Measurements from ENCODE around the gene SPRED2.

The SPRED2 gene

DNA sequence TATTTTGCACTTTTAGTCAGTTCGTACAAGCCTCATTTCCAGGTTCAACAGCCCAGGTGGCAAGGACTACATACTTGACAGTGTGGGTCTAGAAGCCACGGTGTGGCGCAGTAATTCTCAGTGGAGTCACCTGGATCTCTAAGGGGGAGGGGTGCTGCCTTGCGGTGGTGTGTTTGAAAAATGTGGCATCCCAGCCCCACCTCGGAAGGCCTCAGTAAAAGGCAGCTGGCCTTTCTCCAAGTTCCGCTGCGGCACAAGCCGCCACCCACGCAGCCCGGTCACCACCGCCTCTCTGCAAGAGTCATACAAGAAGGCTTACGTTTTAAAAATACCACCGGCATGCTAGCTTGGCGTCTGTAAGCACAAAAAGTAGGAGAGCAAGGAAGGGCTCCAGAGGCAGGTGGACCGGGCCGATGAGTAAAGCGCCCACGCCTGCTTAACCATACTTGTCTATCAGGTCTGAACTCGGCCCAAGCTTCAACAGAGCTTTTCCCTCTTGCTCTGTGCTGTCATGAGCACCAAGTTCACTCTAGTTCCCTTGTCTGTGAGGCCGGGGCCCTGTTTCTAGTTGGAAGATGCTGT lies 49.5 kb downstream of the SPRED2 start:
- DNase-seq, result peak; percentile 40

DNA sequence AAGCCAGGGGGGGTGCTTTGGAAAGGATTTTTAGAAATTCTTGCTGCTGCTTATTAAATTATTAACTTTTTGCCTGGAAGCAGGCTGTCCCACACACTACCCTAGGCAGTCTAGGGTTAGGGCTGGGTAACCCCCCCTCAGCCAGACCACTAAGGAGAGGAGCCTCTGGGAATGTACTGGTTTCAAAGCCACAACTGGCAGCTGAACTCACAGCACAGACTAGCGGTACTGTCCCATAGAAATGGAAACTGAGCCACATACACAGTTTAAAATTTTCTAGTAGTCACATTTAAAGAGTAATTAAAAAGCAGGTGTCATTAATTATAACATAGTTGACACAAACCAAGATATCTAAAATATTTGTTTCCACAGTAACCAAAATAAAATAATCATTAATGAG lies 50.1 kb downstream of the SPRED2 start:
- DNase-seq, result no peak

DNA sequence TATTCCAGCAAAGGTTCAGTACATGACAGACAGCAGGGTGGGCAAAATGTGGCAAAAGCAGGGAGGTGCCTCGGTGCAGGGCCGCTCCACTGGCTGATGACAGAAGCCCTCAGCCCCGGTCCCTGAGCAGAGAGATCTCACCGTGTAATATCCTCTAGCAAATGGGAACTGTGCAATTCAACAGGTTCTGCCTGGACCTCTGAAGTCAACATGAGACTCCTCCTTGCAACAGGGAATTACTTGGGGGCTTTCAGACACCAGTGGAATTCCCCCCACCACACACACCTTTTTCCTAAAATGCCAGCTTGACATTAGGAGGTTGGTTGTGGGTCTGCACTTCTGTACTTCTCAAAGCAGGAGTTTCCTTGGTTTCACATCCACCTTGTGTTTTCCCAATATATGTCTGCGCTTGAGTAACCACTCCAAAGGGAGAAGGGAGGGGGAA lies 50.8 kb downstream of the SPRED2 start:
- DNase-seq, result no peak

DNA sequence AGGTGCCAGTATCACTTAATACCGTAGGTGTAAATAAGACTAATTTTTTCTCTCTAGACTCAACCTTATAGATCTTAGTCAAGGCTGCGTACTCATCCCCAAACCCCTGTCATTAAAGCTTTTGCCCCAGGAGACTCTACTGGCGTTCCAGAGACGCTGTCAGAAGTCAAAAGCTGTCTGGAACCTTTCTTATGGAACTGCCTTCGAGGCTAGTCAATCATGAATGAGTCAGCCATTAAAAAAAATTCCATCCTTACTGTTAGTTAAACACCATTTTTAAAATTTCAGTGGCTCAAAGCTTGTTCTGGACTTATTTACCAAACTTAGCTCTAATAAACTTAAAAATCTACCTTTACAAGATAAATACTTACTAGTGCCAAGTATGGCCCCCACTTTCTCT lies 52.1 kb downstream of the SPRED2 start:
- DNase-seq, result no peak

DNA sequence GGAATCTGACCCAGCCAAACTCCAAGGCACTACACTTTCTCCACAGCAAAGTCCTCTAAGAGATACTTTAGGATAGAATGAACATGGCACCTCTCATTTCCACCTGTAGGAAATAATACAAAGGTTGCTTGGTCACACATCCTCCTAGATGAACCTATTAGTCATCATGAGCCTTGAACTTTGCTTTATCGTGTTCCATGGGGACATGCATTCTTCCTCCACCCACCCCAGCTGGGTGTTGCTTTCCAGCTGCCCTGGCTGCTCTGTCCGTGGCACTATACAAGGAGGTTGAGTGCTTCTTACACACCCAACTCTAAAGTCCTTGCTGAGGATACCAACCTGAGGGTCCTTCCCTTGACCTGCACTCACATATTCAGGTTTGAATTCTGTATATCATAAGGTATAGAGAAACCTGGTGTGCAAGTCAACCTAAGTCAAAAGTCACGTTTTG lies 52.7 kb downstream of the SPRED2 start:
- DNase-seq, result no peak

DNA sequence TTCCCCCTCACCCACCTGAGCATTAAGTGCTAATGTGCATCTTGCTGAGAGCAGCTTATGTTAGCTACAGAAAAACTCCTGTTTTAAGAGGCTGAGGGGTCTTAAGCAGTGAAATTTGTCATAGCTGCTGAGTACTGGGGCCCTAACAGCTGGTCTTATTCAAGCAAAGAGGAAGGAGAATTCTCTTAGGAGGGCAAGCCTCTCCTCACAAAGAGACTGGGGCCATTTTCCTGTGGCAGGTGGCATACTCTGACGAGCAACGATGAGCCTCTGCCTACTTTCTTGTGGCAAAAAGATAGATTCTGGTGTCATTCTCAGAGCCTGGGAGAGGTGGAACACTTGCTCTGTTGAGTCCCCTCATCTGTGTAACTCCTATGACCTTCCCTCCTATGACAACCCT lies 53.2 kb downstream of the SPRED2 start:
- no peak for DNase-seq

DNA sequence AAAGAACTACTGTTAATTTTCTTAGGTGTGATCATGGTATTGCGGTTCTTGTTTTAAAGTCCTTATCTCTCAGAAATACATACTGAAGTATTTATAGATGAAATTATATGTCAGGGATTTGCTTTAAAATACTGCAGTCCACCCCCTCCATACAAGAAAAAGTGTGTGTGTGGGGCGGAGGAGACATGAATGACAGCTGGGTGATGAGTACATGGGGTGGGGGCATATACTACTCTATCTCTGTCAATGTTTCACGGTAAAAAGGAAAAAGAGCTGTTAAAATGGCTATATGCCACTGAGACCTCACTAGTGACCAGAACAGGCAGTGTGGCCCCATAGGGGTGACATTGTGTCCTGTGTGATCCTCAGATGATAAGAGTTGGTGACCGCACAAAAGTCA lies 54.1 kb downstream of the SPRED2 start:
- no peak for DNase-seq

DNA sequence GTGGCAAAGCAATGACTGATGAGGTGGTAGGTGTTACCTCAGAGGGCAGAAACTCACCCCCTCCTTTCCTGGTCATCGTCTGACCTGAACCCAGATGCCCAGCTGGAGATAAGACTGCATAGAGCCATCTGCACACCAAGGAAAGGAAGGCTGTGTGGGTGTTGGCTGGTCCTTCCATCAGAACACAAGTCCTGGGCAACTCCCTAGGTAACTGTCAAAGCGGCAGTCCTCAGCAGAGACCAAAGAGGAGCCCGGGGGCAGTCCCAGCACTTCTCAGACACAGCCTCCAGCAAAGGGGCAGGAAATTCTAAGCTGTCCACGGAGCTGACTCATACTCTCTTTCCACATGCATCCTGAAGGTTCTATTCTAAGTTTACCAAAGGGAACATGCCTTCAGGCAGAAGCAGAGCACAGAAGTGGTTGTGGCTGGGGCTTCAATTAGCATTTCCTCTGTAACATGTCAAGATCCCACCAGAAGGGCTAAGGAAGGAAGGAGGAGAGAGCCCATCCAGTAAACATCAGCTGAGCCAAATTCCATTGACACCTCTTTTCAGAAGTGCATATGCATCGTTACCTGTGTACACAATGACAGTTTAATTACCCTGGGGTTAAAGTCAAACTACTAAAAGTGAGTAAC lies 54.7 kb downstream of the SPRED2 start:
- no peak for DNase-seq

DNA sequence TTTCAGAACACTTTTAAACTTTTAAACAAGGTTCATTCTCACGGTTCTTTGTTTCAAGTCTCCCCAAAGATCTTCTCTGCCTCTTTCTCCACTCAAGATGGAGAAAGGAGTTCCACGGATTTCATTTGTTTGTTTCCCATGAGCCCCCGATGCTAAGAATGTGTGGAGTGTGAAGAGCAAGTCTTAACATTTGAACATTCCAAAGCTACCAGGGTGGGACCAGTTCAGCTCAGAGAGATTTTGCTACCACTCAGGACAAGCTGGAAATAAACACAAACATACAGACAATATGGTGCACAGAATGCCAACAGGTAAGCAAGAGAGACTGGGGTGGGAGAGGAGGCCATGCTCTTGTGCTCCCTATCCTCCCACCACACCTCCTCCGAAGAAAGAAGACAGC lies 56.7 kb downstream of the SPRED2 start:
- DNase-seq, result no peak

DNA sequence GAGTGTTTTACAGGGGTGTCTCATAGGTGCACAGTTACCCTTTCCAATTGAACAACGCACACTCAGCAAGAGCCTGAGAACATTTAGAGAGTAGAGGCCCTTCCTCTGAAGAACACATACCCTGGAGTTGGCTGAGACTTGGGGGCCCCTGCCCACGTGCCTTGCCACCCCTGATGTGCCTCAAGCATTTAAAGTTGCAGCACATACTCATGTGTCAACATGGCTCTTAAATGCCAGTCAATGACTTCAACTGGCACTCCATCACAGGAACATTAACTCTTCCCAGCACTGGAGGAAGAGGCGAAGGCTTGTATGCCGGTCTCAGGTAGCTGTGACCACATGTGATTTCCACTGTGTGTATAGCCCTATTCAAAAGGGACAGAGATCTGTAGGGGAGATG lies 57.4 kb downstream of the SPRED2 start:
- DNase-seq, result no peak

DNA sequence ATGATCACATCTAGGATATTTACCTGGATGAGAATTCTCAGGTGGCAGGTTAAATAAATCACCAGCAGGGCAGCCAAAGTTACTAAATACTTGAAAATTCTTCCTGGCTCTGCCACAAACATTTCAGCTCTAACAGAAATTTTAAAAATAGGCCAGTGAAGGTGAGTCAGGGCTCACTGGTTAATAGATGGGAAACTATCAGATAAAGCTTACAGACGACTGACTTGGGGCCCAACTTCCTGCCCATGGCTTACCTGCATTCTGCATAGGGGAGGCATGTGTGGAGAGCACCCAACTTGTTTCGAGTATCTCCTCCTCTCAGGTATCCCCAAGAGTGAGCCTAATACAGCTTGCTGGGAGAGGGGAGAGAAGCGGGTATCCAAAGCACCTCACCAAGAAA lies 57.8 kb downstream of the SPRED2 start:
- DNase-seq, result no peak

DNA sequence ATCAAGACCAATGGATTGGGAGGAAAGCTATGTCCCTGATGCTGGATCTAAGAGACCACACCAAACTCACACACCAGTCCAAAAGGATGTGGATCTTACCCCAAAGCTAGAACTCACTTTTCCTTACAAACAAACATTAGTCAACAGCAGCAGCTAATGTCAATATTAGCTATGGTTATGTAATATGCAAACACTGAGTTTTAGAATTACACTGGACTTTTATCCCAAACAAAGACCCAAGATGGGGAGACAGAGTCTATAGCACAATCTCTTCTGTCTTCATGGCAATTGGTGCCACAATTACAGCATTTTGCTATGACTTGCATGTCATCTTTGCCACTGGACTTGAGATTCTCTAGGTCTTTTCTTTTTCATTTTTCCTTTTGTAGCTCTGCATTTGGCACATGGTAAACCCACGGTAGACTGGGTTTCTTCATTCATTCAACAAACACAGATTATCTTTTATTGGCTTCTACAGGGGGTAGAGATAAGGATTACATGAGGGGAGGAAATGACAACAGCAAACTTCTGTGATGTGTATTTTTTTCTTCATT lies 59.0 kb downstream of the SPRED2 start:
- no peak for DNase-seq

DNA sequence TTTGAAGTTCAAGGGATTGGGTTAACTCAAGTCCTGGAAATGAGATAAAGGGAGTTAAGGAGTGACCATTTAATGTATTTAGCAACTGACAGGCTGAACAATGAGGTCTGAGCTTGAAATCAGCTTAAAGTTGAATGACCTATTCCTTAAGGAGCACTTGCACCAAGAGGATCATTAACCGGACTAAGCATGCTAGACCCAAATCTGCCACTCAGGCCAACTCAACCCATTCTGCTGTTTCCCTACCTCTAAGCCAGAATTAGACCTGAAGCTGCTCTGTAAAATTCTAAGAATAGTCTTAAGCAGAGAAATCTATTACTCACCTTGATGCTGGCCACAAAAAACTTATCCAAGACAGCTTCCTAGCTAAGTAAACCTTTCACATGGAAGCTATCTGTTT lies 59.8 kb downstream of the SPRED2 start:
- DNase-seq, result no peak

DNA sequence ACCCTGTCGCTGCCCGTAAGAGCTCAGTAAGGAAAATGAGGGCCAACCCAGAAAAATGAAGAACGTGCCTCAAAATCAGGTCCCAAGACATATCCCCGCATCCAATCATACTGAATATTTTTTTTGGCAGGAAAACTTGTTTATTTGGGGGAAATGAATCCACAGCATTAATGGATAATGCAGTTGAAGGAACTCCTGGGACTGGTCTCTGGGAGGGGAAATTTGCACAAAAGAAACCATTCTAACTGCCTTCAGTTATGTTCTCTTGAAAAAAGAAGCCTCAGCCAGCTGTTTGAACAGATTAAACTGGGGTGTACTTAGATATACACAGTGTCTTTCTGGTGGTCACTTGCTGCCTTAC lies 61.3 kb downstream of the SPRED2 start:
- DNase-seq, result no peak

DNA sequence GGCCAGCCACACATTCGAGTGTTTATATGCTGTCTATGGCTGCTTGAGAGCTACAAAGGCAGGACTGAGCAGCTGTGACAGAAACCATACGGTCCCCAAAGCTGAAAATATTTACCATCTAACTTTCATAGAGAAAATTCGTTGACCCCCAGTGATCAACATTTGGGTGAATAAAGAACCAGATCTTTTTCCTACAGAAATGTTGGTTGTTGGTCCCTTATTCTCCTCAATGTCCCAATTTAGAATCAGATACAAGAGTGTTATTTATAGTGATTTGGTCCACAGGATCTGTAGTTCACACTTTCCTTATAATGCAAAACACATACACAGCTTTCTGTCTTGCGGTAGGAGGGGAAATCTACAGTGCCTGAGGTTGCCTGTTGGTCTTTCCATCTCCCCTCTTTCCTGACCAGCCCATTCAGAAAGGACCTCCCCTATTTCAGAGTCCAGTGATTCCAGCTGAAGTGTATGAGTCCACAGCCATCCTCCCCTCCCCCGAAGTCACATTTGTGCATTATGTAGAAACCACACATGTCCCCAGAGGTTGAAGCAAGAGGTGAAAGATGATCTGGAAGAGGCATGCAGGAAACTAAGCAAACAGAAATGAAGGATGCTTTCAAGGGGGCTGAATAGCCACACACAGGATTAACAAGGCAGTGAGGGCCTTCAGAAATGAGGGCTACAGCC lies 61.9 kb downstream of the SPRED2 start:
- no peak for DNase-seq

DNA sequence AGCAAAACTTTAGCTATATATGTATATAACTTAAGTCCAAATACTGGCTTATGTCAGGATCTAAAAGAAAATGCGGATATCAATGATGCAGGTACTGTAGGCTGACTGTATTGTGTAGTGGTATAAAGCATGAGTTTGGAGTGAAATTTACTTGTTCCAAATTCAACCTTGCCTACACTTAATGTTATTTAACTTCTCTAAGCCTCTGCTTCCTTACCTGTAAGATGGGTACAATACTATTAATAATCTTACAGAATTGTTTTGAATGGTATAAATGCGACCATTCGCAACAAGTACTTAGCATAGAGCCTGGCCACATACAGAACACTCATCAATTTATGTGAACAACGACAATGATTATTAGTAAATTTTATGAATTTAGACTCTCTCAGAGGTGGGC lies 62.4 kb downstream of the SPRED2 start:
- no peak for DNase-seq

DNA sequence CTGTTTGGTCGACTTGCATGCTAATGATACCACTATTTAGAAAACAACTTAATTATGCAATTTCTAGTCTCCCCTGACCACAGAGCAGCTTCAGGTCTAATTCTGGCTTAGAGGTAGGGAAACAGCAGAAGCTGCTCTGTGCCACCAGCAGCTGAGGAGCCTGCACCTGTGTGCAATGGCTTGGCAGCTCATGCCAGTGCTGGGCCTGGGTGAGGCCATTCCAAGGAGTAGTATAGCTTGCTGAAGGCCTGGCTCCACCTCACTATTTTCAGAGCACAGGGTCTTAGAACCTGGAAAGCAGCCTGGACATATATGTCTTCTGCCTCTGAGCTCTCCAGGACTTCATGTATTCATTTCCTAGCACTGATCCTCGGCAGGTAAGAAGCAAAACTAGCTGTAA lies 62.8 kb downstream of the SPRED2 start:
- DNase-seq, result no peak

DNA sequence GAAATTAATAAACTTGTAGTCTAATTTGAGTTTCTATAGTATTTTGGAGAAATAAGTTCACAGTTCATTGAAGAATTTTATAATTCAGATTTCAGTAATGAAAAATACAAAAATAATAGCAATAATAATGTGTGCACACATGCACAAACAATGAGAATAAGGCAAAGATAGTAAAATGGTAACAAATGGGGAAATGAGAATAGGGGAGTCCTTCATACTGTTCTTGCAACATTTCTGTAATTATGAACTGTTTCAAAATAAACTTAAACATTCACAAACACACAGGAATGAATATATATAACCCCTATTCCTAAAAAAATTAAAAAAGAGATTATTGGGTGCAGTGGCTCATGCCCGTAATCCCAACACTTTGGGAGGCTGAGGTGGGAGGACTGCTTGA lies 63.9 kb downstream of the SPRED2 start:
- DNase-seq, result no peak

DNA sequence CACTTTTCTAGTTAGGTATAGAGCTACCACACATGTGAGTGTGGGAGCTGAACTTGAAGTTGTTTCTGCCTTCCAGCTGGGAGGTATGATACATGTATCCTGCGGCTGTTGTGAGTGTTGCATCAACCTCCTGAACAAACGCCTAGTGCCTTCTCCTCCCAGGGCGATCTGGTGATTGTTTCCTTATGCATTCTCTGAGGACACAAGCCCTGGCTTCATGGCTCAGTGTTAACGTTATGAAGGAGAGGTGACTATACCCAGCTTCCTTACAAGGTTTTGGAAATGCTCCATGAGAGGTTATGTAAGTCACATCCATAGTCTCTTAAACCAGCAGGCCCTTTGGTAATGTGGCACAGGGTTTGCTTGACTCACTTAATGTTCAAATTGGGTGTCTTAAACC lies 64.9 kb downstream of the SPRED2 start:
- DNase-seq, result no peak

DNA sequence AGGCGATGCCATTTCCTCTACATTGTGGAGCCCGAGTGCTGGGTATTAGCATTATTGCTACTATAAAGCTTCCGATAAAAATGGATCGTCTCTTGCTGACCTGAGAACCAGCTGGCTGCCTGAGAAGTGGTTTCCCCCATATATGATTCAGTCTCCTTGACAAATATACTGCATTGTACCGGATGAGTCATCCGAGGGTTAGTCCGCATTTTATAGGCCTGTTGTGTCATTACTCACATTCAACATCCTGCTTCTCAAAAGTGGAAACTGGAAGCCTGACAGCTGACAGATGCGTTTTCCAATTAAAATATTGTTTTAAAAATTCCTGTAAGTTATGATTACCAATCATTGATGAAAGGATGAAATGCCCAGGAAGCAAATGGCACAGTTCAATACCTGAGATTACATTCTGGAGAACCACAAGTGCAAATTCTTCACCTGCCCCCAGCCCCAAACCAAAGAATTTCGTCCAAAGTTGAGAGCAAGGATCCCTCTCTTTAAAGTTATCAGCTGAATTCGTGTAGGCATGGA lies 65.7 kb downstream of the SPRED2 start:
- DNase-seq, result peak; percentile 60

DNA sequence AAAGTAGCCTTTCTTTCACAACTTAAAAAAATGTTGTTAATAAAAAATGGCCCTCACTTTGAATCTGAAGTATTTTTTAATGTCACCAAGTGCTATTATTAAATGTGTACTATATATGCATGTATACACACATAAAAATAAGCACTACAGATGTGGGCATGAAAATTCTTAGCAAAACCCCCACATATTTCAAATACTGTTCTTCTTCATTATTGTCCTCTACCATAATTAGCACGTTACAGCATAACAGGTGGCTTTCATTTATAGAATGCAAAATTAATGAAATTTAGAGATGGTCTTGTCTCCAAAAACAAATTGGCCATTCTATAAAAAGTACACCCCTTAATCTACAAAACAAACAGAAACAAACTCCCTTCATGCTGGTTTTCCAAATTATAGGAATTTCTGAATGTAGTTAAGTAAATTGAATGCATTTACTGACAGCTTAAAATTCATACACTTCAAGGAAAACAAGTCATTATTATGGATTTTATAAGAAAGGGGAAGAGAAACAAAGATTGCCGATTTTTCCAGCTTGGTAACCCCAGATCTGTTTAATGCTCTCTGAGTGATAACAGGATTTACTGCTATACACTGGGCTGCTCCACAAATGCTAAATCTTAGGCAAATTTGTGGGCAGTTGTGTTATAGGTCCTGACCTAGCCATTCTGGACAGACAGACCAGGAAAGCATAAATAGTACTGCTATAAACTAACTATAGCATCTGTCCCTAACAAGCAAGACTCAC lies 67.2 kb downstream of the SPRED2 start:
- no peak for DNase-seq

DNA sequence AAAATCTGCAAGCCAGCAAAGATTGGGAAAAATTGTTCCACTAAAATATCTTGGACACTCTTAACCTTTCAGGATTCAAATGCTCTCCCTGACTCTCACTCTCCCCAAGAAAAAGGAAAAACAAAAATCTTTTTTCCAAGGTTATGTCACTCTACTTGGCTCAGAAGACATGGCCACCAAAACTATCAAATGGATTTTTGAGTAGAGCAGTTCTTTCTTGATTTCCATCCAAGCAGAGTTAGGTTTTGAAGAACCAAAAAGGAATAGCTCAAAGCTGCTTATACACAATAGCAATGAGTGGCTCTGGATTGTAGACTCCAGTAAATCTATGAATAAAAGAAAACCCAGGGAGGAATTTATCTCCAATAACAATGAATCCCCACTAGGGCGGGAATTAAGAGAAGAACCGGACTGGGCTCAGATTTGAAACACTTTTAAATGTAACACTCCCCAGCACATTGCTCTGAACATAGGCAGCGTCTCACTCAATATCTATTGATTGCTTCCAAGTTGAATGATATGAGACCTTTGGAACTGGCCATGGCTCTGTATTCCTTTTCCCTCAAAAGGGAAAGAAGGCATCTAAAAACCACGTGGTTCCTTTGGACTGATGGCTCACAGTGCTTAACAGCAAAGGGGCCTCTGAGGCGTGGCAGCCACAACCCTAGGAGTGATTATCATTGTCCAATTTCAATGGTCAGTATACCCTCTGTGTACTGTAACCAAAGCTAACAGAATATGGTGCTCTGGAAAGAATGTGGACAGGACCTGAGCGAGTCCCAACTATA lies 68.3 kb downstream of the SPRED2 start:
- DNase-seq, result no peak

DNA sequence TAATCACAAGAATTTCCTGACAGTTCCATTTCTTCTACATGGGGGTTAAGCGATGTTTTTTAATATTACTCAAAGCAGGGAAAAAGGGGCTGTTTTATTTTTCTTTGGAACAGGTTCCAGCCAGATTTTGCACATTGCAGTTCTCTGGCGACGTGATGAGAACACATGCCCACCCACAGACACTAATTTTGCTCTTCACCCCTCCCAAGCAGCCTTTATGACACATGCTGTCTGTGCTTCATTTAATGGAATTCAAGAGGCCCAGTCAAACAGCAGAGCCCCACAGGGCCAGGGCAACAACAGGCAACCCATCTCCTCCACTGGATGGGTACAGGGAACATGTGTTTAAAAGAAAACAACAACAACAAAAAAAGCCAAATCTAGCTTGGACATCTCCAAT lies 70.8 kb downstream of the SPRED2 start:
- no peak for DNase-seq
